ENCODE measurements around the gene PARD3B. TPM values are rescaled to one million over a fixed set of nuclear protein-coding genes. Genes with fewer than 3 reads are reported as not detected.

PARD3B gene
- total RNA-seq, 1 donor from 2014 or later: 29.7 TPM

DNA sequence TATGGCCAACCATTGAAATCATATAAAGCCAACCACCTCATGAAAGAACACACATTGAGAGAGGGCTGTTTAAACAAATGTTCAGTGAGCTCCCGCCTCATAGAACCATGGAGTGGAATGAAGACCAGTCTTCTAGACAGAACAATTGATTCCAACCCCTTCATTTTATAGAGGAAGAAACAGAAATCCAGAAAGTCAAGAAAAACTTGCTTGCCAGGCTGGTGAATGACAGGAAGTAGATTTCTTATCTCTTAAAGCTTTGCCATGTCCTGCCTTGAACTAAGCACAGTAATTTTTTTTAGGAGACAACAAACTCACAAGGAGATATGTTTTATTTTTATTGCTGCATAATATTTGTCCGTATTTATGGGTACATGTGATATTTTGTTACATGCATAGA lies 1120.5 kb downstream of the PARD3B start:
- no peak for DNase-seq (ENCODE audit: low spot score, unreplicated experiment)
- H3K4me1 Mint-ChIP-seq (ENCODE audit: low read depth): peaks cover 3% of the 10 kb centered on the region
- H3K27me3 Mint-ChIP-seq: peaks cover 3% of the 10 kb centered on the region
- H3K9me3 Mint-ChIP-seq (ENCODE audit: low read depth): peaks cover 9% of the 10 kb centered on the region
- H3K4me3 Mint-ChIP-seq (ENCODE audit: low read depth): no peak overlapping the region
- no peak overlapping the region for H3K27ac Mint-ChIP-seq
- TF ChIP-seq, protein P1, sequence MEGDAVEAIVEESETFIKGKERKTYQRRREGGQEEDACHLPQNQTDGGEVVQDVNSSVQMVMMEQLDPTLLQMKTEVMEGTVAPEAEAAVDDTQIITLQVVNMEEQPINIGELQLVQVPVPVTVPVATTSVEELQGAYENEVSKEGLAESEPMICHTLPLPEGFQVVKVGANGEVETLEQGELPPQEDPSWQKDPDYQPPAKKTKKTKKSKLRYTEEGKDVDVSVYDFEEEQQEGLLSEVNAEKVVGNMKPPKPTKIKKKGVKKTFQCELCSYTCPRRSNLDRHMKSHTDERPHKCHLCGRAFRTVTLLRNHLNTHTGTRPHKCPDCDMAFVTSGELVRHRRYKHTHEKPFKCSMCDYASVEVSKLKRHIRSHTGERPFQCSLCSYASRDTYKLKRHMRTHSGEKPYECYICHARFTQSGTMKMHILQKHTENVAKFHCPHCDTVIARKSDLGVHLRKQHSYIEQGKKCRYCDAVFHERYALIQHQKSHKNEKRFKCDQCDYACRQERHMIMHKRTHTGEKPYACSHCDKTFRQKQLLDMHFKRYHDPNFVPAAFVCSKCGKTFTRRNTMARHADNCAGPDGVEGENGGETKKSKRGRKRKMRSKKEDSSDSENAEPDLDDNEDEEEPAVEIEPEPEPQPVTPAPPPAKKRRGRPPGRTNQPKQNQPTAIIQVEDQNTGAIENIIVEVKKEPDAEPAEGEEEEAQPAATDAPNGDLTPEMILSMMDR (IDR thresholded peaks at IDR 0.05; ENCODE audit: unreplicated experiment): no peak
- H3K36me3 Mint-ChIP-seq (ENCODE audit: insufficient read depth): peaks cover 2% of the 10 kb centered on the region

Data from progenitor cell of endocrine pancreas (in vitro differentiated cells).